Activated CD4-positive, alpha-beta T cell treated with anti-CD3 and anti-CD28 coated beads, Interleukin-2, amount 50 U/mL, for 16 hours (primary cell): ENCODE measurements around the gene NIM1K.
"Not testable (repeated sequence)": the region's sequence is repeated elsewhere in the genome, so short reads cannot be mapped to it uniquely, and the experiment has no call there.

Source experiments
- DNase-seq: peaks from one replicate; pipeline ENCODE4 v3.0.0-alpha.2; 2020

Gene NIM1K

GRCh38 chr5:43191740-43192557 is at the start of gene NIM1K:
TSS of gene NIM1K (plus strand) at chr5:43192225. CDS start at chr5:43245776, 53,551 bp downstream.
- peak; percentile 42 for DNase-seq

GRCh38 chr5:43145071-43145470 is 47.0 kb upstream of the NIM1K start:
- no peak for DNase-seq

- no peak for DNase-seq
Measured at GRCh38 chr5:43146958-43147357, 45.1 kb upstream of the NIM1K start.

DNA sequence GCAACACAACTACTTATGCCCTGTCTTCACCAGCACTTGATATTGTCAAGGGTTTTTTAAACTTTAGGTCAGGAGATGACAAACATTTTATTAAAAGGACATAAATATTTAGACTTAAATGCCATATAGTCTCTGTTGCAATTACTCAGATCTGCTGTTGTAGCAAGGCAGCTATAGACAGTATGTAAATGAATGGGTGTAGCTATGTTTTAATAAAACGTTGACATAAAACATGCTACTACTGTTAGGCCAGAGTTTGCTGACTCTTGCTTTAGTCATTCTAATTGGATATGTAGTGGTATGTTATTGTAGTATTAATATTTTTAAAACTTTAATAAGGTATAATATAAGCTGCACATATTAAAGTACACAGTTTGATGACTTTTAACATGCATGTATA is 43.6 kb upstream of the NIM1K start:
- DNase-seq, result no peak

DNA sequence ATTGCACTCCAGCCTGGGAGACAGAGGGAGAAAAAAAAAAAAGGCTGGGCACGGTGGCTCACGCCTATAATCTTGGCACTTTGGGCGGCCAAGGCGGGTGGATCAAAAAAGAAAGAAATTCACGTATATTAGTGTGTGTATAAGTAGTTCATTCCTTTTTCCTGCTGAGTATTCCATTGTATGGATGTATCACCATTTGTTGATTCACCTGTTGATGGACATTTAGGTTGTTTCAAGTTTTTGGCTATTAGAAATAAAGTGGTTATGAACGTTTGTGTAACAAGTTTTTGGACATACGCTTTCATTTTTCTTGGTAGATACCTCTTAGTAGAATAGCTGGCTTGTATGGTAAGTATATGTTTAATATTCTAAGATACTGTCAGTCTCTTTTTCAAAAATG is 42.8 kb upstream of the NIM1K start:
- no peak for DNase-seq

DNA sequence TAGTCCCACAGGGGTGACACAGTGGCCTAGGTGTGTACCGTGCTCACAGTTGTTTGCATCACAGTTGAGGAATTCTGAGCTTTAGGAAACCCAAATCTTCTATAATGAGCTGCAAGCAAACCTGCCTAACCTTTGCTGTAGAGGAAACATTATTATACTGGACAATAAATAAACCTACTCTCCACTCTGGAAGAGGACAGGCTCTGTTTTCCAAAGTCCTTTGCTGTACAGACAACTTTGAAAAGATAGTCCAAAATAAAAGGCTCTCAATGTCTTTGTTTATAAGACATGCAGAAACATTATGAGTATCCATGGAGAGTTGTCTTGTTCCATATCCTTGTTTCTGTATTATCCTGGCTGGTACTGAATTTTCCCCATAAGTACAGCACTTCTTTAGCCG is 42.0 kb upstream of the NIM1K start:
- no peak for DNase-seq

GRCh38 chr5:43150748-43151147 is 41.3 kb upstream of the NIM1K start:
- no peak for DNase-seq

GRCh38 chr5:43152946-43153345 is 39.1 kb upstream of the NIM1K start:
- no peak for DNase-seq

DNA sequence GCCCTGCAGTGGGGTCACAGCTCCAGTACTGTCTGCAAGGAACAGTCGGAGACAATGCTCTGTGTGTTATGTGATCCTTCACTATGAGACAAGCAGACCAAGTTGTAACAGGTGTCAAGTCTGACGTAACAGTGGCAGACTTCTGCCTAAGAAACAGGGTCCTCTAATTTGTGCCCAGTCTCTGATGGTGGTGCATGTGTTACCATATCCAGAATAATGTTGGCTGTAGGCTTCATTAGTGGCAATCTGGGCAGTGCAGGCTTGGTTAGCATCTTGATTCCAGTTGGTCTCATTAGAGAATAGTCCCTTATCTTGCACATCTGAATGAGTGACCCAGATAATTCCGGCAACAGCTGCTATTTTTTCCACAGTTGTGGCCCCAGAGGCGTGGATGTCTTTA is 37.6 kb upstream of the NIM1K start:
- no peak for DNase-seq

DNA sequence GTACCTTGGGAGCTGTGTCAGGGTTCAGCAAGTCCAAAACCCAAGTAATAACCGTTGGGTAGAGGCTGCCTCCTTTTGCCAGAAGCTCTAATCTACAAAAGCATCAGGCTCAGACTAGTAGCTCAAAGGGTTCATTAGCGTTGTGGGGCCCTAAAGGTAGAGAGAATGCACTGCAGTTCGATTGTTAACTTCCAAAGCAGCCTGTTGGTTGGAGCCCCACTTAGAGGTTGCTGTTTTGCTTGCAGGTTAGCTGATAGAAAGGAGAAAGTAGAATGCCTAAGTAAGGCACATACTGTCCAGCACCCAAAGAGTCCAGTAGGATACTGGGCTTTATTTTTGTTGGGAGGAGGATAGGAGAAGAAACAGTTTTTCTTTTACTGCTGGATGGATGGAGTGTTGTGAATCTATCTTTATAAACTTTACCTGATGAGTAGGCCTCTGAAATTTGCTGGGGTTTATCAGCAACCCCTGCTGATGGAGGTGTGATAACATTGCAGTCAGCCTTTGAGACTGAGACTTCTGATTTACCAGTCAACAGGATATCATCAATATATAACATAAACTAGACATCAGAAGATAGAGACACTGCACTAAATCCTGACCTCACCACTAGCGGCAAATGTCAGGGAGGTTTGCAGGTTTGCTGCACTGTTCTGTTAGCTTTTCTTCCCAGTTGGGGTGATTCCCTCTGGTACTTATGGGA is 36.5 kb upstream of the NIM1K start:
- no peak for DNase-seq

- DNase-seq, result no peak
Measured at GRCh38 chr5:43156388-43156787, 35.6 kb upstream of the NIM1K start.

- no peak for DNase-seq
Measured at GRCh38 chr5:43157068-43157467, 35.0 kb upstream of the NIM1K start.

- DNase-seq, result peak; percentile 10
Measured at GRCh38 chr5:43161244-43161643, 30.8 kb upstream of the NIM1K start.

GRCh38 chr5:43164801-43165200 is 27.2 kb upstream of the NIM1K start:
- DNase-seq, result not testable (repeated sequence)

DNA sequence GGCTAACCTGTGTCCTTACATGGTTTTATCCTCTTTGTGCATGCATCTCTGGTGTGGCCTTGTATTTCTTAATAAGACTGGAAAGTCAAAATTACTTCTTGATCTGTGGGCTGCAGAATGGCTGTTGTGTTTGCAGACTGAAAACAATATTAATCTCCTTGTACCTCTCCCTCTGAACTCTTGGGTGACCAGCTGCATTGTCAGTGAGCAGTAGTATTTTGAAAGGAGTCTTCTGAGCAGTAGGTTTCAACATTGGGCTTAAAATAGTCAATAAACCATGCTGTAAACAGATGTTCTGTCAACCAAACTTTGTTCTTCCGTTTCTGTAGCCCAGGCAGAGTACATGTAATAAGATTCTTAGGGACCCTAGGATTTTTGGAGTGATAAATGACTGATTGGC is 26.7 kb upstream of the NIM1K start:
- no peak for DNase-seq

DNA sequence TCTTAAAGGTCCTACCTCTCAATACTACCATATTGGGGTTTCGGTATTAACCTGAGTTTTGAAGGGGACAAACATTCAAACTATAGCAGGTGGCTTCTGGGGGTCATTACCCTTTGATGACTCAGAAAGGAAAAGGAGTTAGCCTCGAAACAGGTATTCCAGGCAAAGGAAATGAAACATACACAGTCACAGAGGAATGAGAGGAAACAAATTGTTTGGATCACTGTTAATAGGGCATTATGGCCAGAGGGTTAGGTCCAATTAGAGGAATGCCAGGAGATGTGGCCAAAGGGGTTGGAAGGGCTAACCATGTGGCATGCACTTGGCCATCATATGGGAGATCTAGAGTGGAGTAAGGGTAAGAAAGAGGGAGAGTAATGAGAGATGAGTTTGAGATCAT is 23.9 kb upstream of the NIM1K start:
- no peak for DNase-seq

DNA sequence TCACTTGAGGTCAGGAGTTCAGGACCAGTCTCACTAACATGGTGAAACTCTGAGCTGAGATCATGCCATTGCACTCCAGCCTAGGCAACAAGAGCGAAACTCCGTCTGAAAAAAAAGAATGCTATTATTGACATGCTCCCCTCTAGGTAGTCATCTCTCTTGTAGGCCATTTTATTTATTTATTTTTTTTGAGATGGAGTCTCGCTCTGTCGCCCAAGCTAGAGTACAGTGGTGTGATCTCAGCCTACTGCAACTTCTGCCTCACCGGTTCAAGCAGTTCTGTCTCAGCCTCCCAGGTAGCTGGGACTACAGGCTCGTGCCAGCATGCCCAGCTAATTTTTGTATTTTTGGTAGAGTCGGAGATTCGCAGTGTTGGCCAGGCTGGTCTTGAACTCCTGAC is 20.6 kb upstream of the NIM1K start:
- no peak for DNase-seq

- no peak for DNase-seq
Measured at GRCh38 chr5:43171926-43172325, 20.1 kb upstream of the NIM1K start.

DNA sequence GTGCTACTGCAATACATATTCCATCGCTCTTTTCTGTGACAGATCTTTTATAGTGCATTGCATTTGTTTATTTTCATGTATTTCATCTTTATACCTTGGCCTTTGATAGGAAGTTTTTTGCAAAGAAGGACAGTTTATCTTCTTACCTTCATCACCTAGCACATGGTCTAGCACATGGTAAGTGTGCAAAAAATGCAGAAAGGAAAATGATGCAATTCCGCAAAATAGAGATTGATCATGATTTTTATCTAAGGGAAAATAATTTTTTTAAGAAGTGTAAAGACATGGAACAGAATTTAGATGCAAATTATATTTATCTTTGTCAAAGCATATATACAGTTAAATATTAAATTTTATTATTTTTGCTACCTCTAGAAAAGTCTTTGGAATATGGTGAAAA is 19.2 kb upstream of the NIM1K start:
- no peak for DNase-seq

- no peak for DNase-seq
Measured at GRCh38 chr5:43174586-43174985, 17.4 kb upstream of the NIM1K start.

- DNase-seq, result no peak
Measured at GRCh38 chr5:43179836-43180235, 12.2 kb upstream of the NIM1K start.

GRCh38 chr5:43182421-43182820 is 9.6 kb upstream of the NIM1K start:
- DNase-seq, result no peak

- not testable (repeated sequence) for DNase-seq
Measured at GRCh38 chr5:43183101-43183500, 8.9 kb upstream of the NIM1K start.
